K562 (cell line): ENCODE results near the gene ABAT. TPM values are rescaled to one million over a fixed set of nuclear protein-coding genes. Genes with fewer than 3 reads are reported as not detected.

Experiments used
- CBFA2T2 ChIP-seq: fragments of 450-650 bp; conservative IDR thresholded peaks from 2 replicates; pipeline ENCODE4 v1.6.1; 2017; ENCODE audit warnings: mild to moderate bottlenecking
- CEBPG ChIP-seq, 3 experiments: fragments of 200-800 bp in 1 of 3; sonication (Bioruptor generic) in 1 of 3; sonication (generic) in 1 of 3; formaldehyde crosslinking in 1 of 3; IDR thresholded peaks in 2 of 3; conservative IDR thresholded peaks in 1 of 3; 2 replicates each; pipeline versions ENCODE4 v1.6.1 to v1.8.0; 2016 to 2022; ENCODE audit warnings: missing compliant biosample characterization in 2 of 3, missing genetic modification characterization in 2 of 3, mild to moderate bottlenecking in 1 of 3, missing genetic modification reagents in 1 of 3
- CHD2 ChIP-seq: IDR thresholded peaks from 2 replicates; pipeline ENCODE4 v1.6.1; 2011; ENCODE audit warnings: low read depth, low read length
- CTCF ChIP-seq, 3 experiments: IDR thresholded peaks in 2 of 3; conservative IDR thresholded peaks in 1 of 3; 2 replicates each; pipeline ENCODE4 v1.5.1; 2011 to 2012; ENCODE audit warnings: low read length in 3 of 3, mild to moderate bottlenecking in 3 of 3, control low read depth in 2 of 3, improper control_type of control experiment in 1 of 3, inconsistent platforms in 1 of 3, low read depth in 1 of 3, mixed read lengths in 1 of 3, moderate library complexity in 1 of 3; ENCODE audit not compliant: insufficient read depth in 2 of 3
- E2F4 ChIP-seq: sonication (generic); formaldehyde crosslinking; IDR thresholded peaks from 2 replicates; pipeline ENCODE4 v1.8.0; 2022; ENCODE audit warnings: mild to moderate bottlenecking, low read depth, missing genetic modification reagents
- EGR1 ChIP-seq: fragments of 450-650 bp; conservative IDR thresholded peaks from 2 replicates; pipeline ENCODE4 v1.6.1; 2017; ENCODE audit warnings: mild to moderate bottlenecking
- ELF2 ChIP-seq: fragments of 250-450 bp; sonication (Bioruptor Pico); IDR thresholded peaks from 2 replicates; pipeline ENCODE4 v1.5.0; 2021; ENCODE audit warnings: mild to moderate bottlenecking
- FUS ChIP-seq: fragments of 200-400 bp; formaldehyde crosslinking; optimal IDR thresholded peaks from 2 replicates; pipeline ENCODE3; 2017; ENCODE audit warnings: low read depth, low read length
- GTF2E2 ChIP-seq: fragments of 200-800 bp; sonication (Bioruptor generic); IDR thresholded peaks from 2 replicates; pipeline ENCODE4 v1.6.1; 2016; ENCODE audit warnings: missing genetic modification characterization, missing compliant biosample characterization
- HNRNPH1 ChIP-seq: fragments of 200-400 bp; formaldehyde crosslinking; optimal IDR thresholded peaks from 2 replicates; pipeline ENCODE3; 2017; ENCODE audit warnings: low read depth, mild to moderate bottlenecking, low read length, moderate library complexity
- KDM5B ChIP-seq: fragments of 200-600 bp; sonication (generic); IDR thresholded peaks from 2 replicates; pipeline ENCODE4 v1.6.1; 2012; ENCODE audit warnings: low read depth, mild to moderate bottlenecking, moderate library complexity, low read length, control low read depth, inconsistent platforms; ENCODE audit not compliant: insufficient replicate concordance
- MAFK ChIP-seq: IDR thresholded peaks from 2 replicates; pipeline ENCODE4 v1.6.1; 2011; ENCODE audit warnings: low read length, improper control_type of control experiment
- MXI1 ChIP-seq: IDR thresholded peaks from 2 replicates; pipeline ENCODE4 v1.6.1; 2011; ENCODE audit warnings: low read depth, mild to moderate bottlenecking, improper control_type of control experiment, low read length
- NBN ChIP-seq: fragments of 450-650 bp; IDR thresholded peaks from 2 replicates; pipeline ENCODE4 v1.6.1; 2016; ENCODE audit warnings: low read depth, mild to moderate bottlenecking
- NCOA6 ChIP-seq: fragments of 450-650 bp; IDR thresholded peaks from 2 replicates; pipeline ENCODE4 v1.6.1; 2017; ENCODE audit warnings: mild to moderate bottlenecking
- NFE2L1 ChIP-seq: fragments of 450-650 bp; IDR thresholded peaks from 2 replicates; pipeline ENCODE4 v1.6.1; 2016; ENCODE audit warnings: missing genetic modification characterization, low read depth, mild to moderate bottlenecking, missing compliant biosample characterization, moderate library complexity, borderline replicate concordance
- NR0B1 ChIP-seq: fragments of 450-650 bp; IDR thresholded peaks from one replicate; pipeline ENCODE4 v1.6.1; 2018; ENCODE audit warnings: mild to moderate bottlenecking, moderate library complexity; ENCODE audit not compliant: partially characterized antibody
- RBFOX2 ChIP-seq: fragments of 200-400 bp; formaldehyde crosslinking; IDR thresholded peaks from 2 replicates; pipeline ENCODE4 v1.6.1; 2017; ENCODE audit warnings: low read depth, mild to moderate bottlenecking, low read length, moderate library complexity
- STAG1 ChIP-seq: sonication (generic); formaldehyde crosslinking; IDR thresholded peaks from 2 replicates; pipeline ENCODE4 v1.5.0; 2020; ENCODE audit warnings: missing genetic modification reagents, borderline replicate concordance
- TAF15 ChIP-seq: fragments of 200-400 bp; formaldehyde crosslinking; IDR thresholded peaks from 2 replicates; pipeline ENCODE4 v1.6.1; 2017; ENCODE audit warnings: mild to moderate bottlenecking, low read depth, low read length, moderate library complexity
- TAF7 ChIP-seq: fragments of 450-650 bp; IDR thresholded peaks from 2 replicates; pipeline ENCODE4 v1.6.1; 2016; ENCODE audit warnings: missing genetic modification characterization, missing compliant biosample characterization
- TCF15 ChIP-seq: fragments of 250-450 bp; sonication (Bioruptor Pico); IDR thresholded peaks from 2 replicates; pipeline ENCODE4 v1.8.0; 2022; ENCODE audit warnings: moderate library complexity, mild to moderate bottlenecking, inconsistent platforms
- ZNF253 ChIP-seq: fragments of 250-450 bp; sonication (Bioruptor Pico); conservative IDR thresholded peaks from 2 replicates; pipeline ENCODE4 v1.6.1; 2021; ENCODE audit warnings: mild to moderate bottlenecking
- ZNF263 ChIP-seq: sonication (generic); formaldehyde crosslinking; IDR thresholded peaks from 2 replicates; pipeline ENCODE4 v1.8.0; 2022; ENCODE audit warnings: mild to moderate bottlenecking, missing genetic modification reagents, borderline replicate concordance
- polyA plus RNA-seq, 8 experiments: library from polyadenylated mRNA; depleted of rRNA in 4 of 8; stranded (reverse) in 5 of 8; unstranded in 3 of 8; fragments of >200 nt; fragmentation: Nextera tagmentation in 2 of 8; fragmentation: Illumina TruSeq in 1 of 8; extraction: Ambion mirVana in 2 of 8; extraction: Trizol in 1 of 8; gene quantifications; 2 replicates each; pipeline versions ENCODE4 v1.2.1 to v1.2.3, GENCODE V29; 2011 to 2014; ENCODE audit warnings: inconsistent platforms in 1 of 8, missing spikeins in 1 of 8
- total RNA-seq, 7 experiments: library from RNA; depleted of rRNA in 6 of 7; stranded (reverse); fragments of >200 nt in 6 of 7; fragmentation: Illumina TruSeq in 2 of 7; extraction: Trizol in 2 of 7; gene quantifications; 2 replicates each; pipeline versions ENCODE4 v1.2.1 to v1.2.3, GENCODE V29; 2011 to 2021; ENCODE audit warnings: low replicate concordance in 1 of 7

ABAT gene
- total and polyA plus RNA-seq, 9 of the 15 experiments (the other 6 are each of a cell fraction or from before 2014, with no cell fraction given), result 0.01 to 0.49 (median 0.10) TPM

- TF ChIP-seq CTCF (IDR thresholded peaks at IDR 0.05 in 2 of 3, conservative IDR thresholded peaks at IDR 0.05 in 1 of 3; ENCODE audit: insufficient read depth in 2 of 3, low read depth in 1 of 3, low read length in 3 of 3), result no peak
- TF ChIP-seq STAG1 (CRISPR knock-in tag), result no peak
- TF ChIP-seq ZNF263 (CRISPR knock-in tag), result no peak
- no peak for TF ChIP-seq NFE2L1 (tag)
- no peak for TF ChIP-seq CEBPG (CRISPR knock-in tag; IDR thresholded peaks at IDR 0.05)
- TF ChIP-seq CEBPG (tag; conservative IDR thresholded peaks at IDR 0.05 in 1 of 2, IDR thresholded peaks at IDR 0.05 in 1 of 2), result no peak
- no peak for TF ChIP-seq FUS
- TF ChIP-seq NBN, result no peak; the same call in 1 of the 2 replicates
- no peak for TF ChIP-seq ZNF253 (CRISPR knock-in tag)
- no peak for TF ChIP-seq MAFK
- TF ChIP-seq TCF15, result no peak
- TF ChIP-seq CBFA2T2, result no peak
- TF ChIP-seq RBFOX2, result peak; percentile 100
- peak; percentile 86 for TF ChIP-seq KDM5B
- TF ChIP-seq GTF2E2 (tag), result 0 out of 2 replicates have a peak, but pooled peaks have one; percentile 33
- TF ChIP-seq TAF7 (tag), result peak; percentile 49
- TF ChIP-seq MXI1, result peak; percentile 96
- TF ChIP-seq HNRNPH1, result no peak
- no peak for TF ChIP-seq NCOA6
- TF ChIP-seq EGR1, result peak; percentile 54
- no peak; the same call in 1 of the 2 replicates for TF ChIP-seq CHD2
- peak; percentile 99 for TF ChIP-seq ELF2 (CRISPR knock-in tag)
- peak; percentile 72; the same call in 1 of the 2 replicates for TF ChIP-seq E2F4 (CRISPR knock-in tag)
- no peak for TF ChIP-seq NR0B1
- no peak for TF ChIP-seq TAF15
Observed at GRCh38 chr16:8797364-8798173, 123.2 kb downstream of the ABAT start, which contains the start of the genes PMM2 and TMEM186 (continued).
